ENCODE measurements around the gene BANF1. TPM values are rescaled to one million over a fixed set of nuclear protein-coding genes. Genes with fewer than 3 reads are reported as not detected.

The BANF1 gene
- total RNA-seq, 2 donors from 2014 or later: 44.4 to 62.3 TPM

GRCh38 chr11:66047541-66048365 is 45.5 kb downstream of the BANF1 start:
- TF ChIP-seq, protein P1, sequence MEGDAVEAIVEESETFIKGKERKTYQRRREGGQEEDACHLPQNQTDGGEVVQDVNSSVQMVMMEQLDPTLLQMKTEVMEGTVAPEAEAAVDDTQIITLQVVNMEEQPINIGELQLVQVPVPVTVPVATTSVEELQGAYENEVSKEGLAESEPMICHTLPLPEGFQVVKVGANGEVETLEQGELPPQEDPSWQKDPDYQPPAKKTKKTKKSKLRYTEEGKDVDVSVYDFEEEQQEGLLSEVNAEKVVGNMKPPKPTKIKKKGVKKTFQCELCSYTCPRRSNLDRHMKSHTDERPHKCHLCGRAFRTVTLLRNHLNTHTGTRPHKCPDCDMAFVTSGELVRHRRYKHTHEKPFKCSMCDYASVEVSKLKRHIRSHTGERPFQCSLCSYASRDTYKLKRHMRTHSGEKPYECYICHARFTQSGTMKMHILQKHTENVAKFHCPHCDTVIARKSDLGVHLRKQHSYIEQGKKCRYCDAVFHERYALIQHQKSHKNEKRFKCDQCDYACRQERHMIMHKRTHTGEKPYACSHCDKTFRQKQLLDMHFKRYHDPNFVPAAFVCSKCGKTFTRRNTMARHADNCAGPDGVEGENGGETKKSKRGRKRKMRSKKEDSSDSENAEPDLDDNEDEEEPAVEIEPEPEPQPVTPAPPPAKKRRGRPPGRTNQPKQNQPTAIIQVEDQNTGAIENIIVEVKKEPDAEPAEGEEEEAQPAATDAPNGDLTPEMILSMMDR (IDR thresholded peaks at IDR 0.05): no peak
- no peak for TF ChIP-seq POLR2A (IDR thresholded peaks at IDR 0.05)
- WGBS, 2 donors: 61 to 62% methylated on average over 8 to 11 of the region's 11 CpGs
- Histone ChIP-seq H3K4me1 (peaks cover 37% of the 10 kb centered on the region), H3K27ac (peak overlapping the region; percentile 9 to 46 (median 39)), H3K36me3 (replicated peaks in 1 of 2; ENCODE audit: insufficient read depth in 1 of 2, low read depth in 2 of 2) (no peaks in the 10 kb centered on the region), H3K4me3 (no peak overlapping the region), H3K27me3 (no peaks in the 10 kb centered on the region), H3K9me3 (no peaks in the 10 kb centered on the region)
- intact Hi-C loops (cut with DNase I): no loop called here
- ATAC-seq: no peak
- DNase-seq: peak; percentile 42 to 73 (median 49)

DNA sequence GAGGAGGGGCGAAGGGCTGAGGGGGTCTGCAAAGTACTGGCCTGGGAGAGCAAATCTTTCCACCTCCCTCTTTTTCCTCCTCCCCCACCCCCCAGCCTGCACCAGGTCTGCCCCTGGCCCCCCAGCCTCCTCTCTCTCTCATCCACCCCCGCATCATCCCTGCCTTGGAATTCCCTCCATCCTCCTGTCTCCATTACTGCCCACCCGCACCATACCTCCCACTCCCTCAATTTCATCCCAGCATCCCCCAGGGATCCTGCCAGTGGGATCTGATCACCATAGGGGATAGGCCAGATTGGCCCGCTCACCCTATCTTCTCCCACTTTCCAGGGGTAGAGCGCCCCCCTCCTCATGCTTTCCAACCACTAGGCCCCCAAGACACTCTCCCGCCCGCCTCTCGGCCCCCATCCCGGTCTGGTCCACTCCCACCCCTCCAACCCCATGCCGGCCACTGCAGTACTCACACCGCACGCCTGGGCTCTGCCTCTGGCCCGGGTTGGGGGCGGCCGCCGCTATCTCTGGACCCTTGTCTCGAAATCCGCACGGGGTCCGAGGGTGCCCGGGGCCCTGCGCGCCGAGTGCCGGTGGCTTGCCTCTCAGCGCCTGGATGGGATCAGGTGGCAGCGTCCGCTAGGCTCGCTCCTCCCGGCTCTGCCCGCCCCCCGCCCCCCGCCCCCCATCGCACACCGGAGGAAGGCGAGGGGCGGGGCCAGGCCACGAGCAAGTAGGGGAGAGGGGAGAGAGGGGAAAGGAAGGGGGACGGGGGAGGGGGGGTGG is 46.4 kb downstream of the BANF1 start, which contains the start of gene GAL3ST3:
Gene GAL3ST3, minus strand, starts transcription at position 615 of the 777 bp plus-strand sequence. CDS start 3,746 bp downstream, outside the sequence.
- 22 to 34% methylated on average over 17 to 25 of the region's 39 CpGs for WGBS, 2 donors
- no peak for DNase-seq
- Histone ChIP-seq H3K36me3 (replicated peaks in 1 of 2; ENCODE audit: insufficient read depth in 1 of 2, low read depth in 2 of 2) (no peaks in the 10 kb centered on the region), H3K27me3 (no peaks in the 10 kb centered on the region), H3K27ac (peak within 1 kb of the TSS; percentile 9 to 46 (median 39)), H3K4me3 (no peak within 1 kb of the TSS), H3K4me1 (peaks cover 47% of the 10 kb centered on the region), H3K9me3 (no peaks in the 10 kb centered on the region)
- ATAC-seq: no peak
- TF ChIP-seq POLR2A (IDR thresholded peaks at IDR 0.05): no peak
- TF ChIP-seq, protein P1 (IDR thresholded peaks at IDR 0.05): no peak
- intact Hi-C loops (cut with DNase I): no loop called here

DNA sequence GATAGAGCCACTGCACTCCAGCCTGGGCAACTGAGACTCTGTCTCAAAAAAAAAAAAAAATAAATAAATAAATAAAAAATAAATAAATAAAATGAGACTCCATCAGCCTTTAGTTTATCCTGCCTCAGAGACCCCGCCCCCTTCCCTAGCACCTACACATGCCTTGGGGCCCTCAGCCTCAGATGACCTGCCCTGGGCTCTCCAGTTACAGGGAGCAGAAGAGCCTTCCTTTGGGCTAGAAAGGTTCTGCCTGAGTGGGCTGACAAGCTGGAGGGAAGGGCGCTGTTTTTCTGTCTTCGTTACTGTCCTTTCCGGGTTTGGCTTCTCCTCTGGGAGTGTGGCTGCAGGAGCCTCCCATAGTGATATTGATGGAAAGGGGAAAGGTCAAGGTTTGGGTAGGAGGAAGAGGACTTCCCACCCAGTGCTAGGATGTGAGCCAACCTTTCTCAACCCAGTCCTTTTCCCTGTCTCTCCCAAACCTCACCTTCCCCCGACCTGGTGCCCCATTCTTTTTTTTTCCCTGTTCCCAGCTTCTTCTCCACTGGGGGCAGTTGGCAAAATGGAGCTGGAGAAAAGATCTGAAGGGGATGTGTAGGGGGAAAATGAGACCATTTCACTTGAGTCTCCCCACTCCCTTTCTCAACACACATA is 48.4 kb downstream of the BANF1 start:
- DNase-seq (no peak), ATAC-seq (no peak)
- peaks cover 51% of the 10 kb centered on the region for H3K4me1 ChIP-seq
- no peak for TF ChIP-seq POLR2A (IDR thresholded peaks at IDR 0.05)
- TF ChIP-seq, protein P1 (IDR thresholded peaks at IDR 0.05): no peak
- H3K27ac ChIP-seq: peak overlapping the region in 3 of 4 donors; percentile 80 to 90 (median 85)
- no peaks in the 10 kb centered on the region for H3K27me3 ChIP-seq
- 71 to 73% methylated on average over 5 of the region's 5 CpGs for WGBS, 2 donors
- H3K9me3 ChIP-seq: no peaks in the 10 kb centered on the region
- no peak overlapping the region for H3K4me3 ChIP-seq
- intact Hi-C loops (cut with DNase I): no loop called here
- H3K36me3 ChIP-seq (replicated peaks in 1 of 2; ENCODE audit: insufficient read depth in 1 of 2, low read depth in 2 of 2): peaks cover 0 to 7% of the 10 kb centered on the region in 2 donors

DNA sequence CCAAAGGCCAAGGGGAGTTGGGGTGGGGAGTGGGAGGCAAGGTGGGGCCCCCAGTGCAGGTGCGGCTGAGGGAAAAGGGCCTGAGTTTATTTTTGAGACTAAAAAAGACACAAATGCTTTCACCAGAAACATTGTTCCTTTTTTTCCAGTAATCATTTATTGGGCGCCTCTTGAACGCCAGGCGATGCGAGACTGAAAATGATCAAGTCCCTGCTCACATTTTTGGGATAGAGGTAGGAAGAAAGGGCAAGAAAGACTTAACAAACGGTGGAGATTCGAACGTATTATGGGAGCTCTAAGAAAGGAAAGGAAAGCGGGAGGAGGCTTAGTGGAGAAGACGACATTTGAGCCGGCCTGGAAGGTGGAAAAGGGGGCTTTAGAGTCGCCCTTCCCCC is 49.1 kb downstream of the BANF1 start:
- Histone ChIP-seq H3K9me3 (no peaks in the 10 kb centered on the region), H3K27me3 (no peaks in the 10 kb centered on the region), H3K27ac (peak overlapping the region; percentile 80 to 90 (median 86)), H3K36me3 (replicated peaks in 1 of 2; ENCODE audit: insufficient read depth in 1 of 2, low read depth in 2 of 2) (peaks cover 0 to 7% of the 10 kb centered on the region in 2 donors), H3K4me3 (peak overlapping the region in 1 of 2 donors; percentile 0), H3K4me1 (peaks cover 51% of the 10 kb centered on the region)
- intact Hi-C loops (cut with DNase I): no loop called here
- DNase-seq (no peak), ATAC-seq (no peak)
- no peak for TF ChIP-seq POLR2A (IDR thresholded peaks at IDR 0.05)
- TF ChIP-seq, protein P1 (IDR thresholded peaks at IDR 0.05): no peak
- 32 to 35% methylated on average over 12 of the region's 12 CpGs for WGBS, 2 donors

All from body of pancreas (tissue), 4 donors.